HEK293T (cell line): Measurements from ENCODE around the gene RTP5.
"Not testable (repeated sequence)": the region's sequence is repeated elsewhere in the genome, so short reads cannot be mapped to it uniquely, and the experiment has no call there.

Experiments
- ARNT ChIP-seq: fragments of 450-650 bp; IDR thresholded peaks from 2 replicates; pipeline ENCODE4 v1.6.1; 2017; ENCODE audit warnings: mild to moderate bottlenecking
- BHLHE40 ChIP-seq: fragments of 450-650 bp; IDR thresholded peaks from 2 replicates; pipeline ENCODE4 v1.6.1; 2016; ENCODE audit warnings: mild to moderate bottlenecking, moderate library complexity, borderline replicate concordance
- ELF4 ChIP-seq: fragments of 450-650 bp; IDR thresholded peaks from 2 replicates; pipeline ENCODE4 v1.6.1; 2017; ENCODE audit warnings: antibody characterized with exemption
- FOXA1 ChIP-seq: fragments of 450-650 bp; IDR thresholded peaks from 2 replicates; pipeline ENCODE4 v1.6.1; 2016; ENCODE audit warnings: mild to moderate bottlenecking
- FOXK2 ChIP-seq: fragments of 450-650 bp; IDR thresholded peaks from 2 replicates; pipeline ENCODE4 v1.6.1; 2016; ENCODE audit warnings: mild to moderate bottlenecking
- FOXM1 ChIP-seq: fragments of 450-650 bp; IDR thresholded peaks from 2 replicates; pipeline ENCODE4 v1.6.1; 2017; ENCODE audit warnings: mild to moderate bottlenecking, borderline replicate concordance
- HDGF ChIP-seq: fragments of 450-650 bp; IDR thresholded peaks from 2 replicates; pipeline ENCODE4 v1.6.1; 2017; ENCODE audit warnings: antibody characterized with exemption, borderline replicate concordance
- L3MBTL2 ChIP-seq: fragments of 450-650 bp; conservative IDR thresholded peaks from 2 replicates; pipeline ENCODE4 v1.6.1; 2016; ENCODE audit warnings: mild to moderate bottlenecking
- NFRKB ChIP-seq: fragments of 450-650 bp; IDR thresholded peaks from 2 replicates; pipeline ENCODE4 v1.6.1; 2016; ENCODE audit warnings: mild to moderate bottlenecking, moderate library complexity
- PKNOX1 ChIP-seq: fragments of 450-650 bp; IDR thresholded peaks from 2 replicates; pipeline ENCODE4 v1.6.1; 2016
- SP1 ChIP-seq: fragments of 450-650 bp; IDR thresholded peaks from 2 replicates; pipeline ENCODE4 v1.6.1; 2017
- SUZ12 ChIP-seq: fragments of 450-650 bp; IDR thresholded peaks from 2 replicates; pipeline ENCODE4 v1.6.1; 2016; ENCODE audit warnings: mild to moderate bottlenecking
- TARDBP ChIP-seq: fragments of 450-650 bp; IDR thresholded peaks from 2 replicates; pipeline ENCODE4 v1.6.1; 2016

- TF ChIP-seq SP1, ARNT, FOXK2, L3MBTL2, FOXA1, PKNOX1, SUZ12, HDGF, NFRKB, BHLHE40, FOXM1, TARDBP, ELF4: not testable (repeated sequence)
Observed at GRCh38 chr2:241906378-241906770, 36.8 kb downstream of the RTP5 start.
